RWPE2 (cell line): ENCODE data around the gene MTG2.

Experiments used
- ATAC-seq: fragments of 200-7000 bp; cut with Tn5 transposase; 3 replicates; pipeline ENCODE4 v1.9.1; 2021; ENCODE audit warnings: low read depth
- DNase-seq: peaks from one replicate; pipeline ENCODE4 v3.0.0-alpha.2; 2020; ENCODE audit warnings: low spot score
- H3K27ac ChIP-seq: fragments of 450-650 bp; 2 replicates; pipeline ENCODE4 v1.5.1; 2017; ENCODE audit warnings: mild to moderate bottlenecking; ENCODE audit not compliant: poor library complexity, severe bottlenecking
- H3K27me3 ChIP-seq: fragments of 250-450 bp; sonication (Bioruptor Pico); 2 replicates; pipeline ENCODE4 v1.5.1; 2021; ENCODE audit warnings: mild to moderate bottlenecking, moderate library complexity; ENCODE audit not compliant: insufficient read depth, poor library complexity, severe bottlenecking
- H3K36me3 ChIP-seq: fragments of 250-450 bp; sonication (Bioruptor Pico); 2 replicates; pipeline ENCODE4 v1.5.1; 2020; ENCODE audit warnings: low read depth, mild to moderate bottlenecking, moderate library complexity
- H3K4me1 ChIP-seq: fragments of 250-450 bp; sonication (Bioruptor Pico); 2 replicates; pipeline ENCODE4 v1.5.1; 2021; ENCODE audit warnings: mild to moderate bottlenecking, moderate library complexity; ENCODE audit not compliant: insufficient read depth, poor library complexity, severe bottlenecking
- H3K4me3 ChIP-seq: fragments of 250-450 bp; sonication (Bioruptor Pico); 2 replicates; pipeline ENCODE4 v1.5.1; 2021; ENCODE audit warnings: mild to moderate bottlenecking, moderate library complexity; ENCODE audit not compliant: severe bottlenecking
- H3K9me3 ChIP-seq: fragments of 250-450 bp; sonication (Bioruptor Pico); 2 replicates; pipeline ENCODE4 v1.5.1; 2021; ENCODE audit warnings: mild to moderate bottlenecking, moderate library complexity; ENCODE audit not compliant: severe bottlenecking
- TF ChIP-seq, protein P1 (sequence below): fragments of 450-650 bp; IDR thresholded peaks from one replicate; pipeline ENCODE4 v1.5.1; 2017; ENCODE audit warnings: mild to moderate bottlenecking, moderate library complexity; ENCODE audit not compliant: poor library complexity, severe bottlenecking

The MTG2 gene

GRCh38 chr20:62203378-62204030 is 20.7 kb downstream of the MTG2 start:
- TF ChIP-seq, protein P1, sequence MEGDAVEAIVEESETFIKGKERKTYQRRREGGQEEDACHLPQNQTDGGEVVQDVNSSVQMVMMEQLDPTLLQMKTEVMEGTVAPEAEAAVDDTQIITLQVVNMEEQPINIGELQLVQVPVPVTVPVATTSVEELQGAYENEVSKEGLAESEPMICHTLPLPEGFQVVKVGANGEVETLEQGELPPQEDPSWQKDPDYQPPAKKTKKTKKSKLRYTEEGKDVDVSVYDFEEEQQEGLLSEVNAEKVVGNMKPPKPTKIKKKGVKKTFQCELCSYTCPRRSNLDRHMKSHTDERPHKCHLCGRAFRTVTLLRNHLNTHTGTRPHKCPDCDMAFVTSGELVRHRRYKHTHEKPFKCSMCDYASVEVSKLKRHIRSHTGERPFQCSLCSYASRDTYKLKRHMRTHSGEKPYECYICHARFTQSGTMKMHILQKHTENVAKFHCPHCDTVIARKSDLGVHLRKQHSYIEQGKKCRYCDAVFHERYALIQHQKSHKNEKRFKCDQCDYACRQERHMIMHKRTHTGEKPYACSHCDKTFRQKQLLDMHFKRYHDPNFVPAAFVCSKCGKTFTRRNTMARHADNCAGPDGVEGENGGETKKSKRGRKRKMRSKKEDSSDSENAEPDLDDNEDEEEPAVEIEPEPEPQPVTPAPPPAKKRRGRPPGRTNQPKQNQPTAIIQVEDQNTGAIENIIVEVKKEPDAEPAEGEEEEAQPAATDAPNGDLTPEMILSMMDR, result no peak
- DNase-seq (peak; percentile 83), ATAC-seq (peak; percentile 64)
- peaks cover 18% of the 10 kb centered on the region for H3K4me1 ChIP-seq
- no peaks in the 10 kb centered on the region for H3K9me3 ChIP-seq
- H3K36me3 ChIP-seq, result peaks cover 44% of the 10 kb centered on the region
- H3K27me3 ChIP-seq, result no peaks in the 10 kb centered on the region
- no peak overlapping the region for H3K4me3 ChIP-seq
- H3K27ac ChIP-seq, result peak overlapping the region; percentile 75

GRCh38 chr20:62205618-62206387 is 23.0 kb downstream of the MTG2 start:
- H3K9me3 ChIP-seq, result no peaks in the 10 kb centered on the region
- peaks cover 23% of the 10 kb centered on the region for H3K36me3 ChIP-seq
- H3K4me3 ChIP-seq, result no peak overlapping the region
- no peak for ATAC-seq
- TF ChIP-seq, protein P1, result no peak
- peak; percentile 90 for DNase-seq
- no peak overlapping the region for H3K27ac ChIP-seq
- H3K4me1 ChIP-seq, result peaks cover 18% of the 10 kb centered on the region
- peaks cover 10% of the 10 kb centered on the region for H3K27me3 ChIP-seq

DNA sequence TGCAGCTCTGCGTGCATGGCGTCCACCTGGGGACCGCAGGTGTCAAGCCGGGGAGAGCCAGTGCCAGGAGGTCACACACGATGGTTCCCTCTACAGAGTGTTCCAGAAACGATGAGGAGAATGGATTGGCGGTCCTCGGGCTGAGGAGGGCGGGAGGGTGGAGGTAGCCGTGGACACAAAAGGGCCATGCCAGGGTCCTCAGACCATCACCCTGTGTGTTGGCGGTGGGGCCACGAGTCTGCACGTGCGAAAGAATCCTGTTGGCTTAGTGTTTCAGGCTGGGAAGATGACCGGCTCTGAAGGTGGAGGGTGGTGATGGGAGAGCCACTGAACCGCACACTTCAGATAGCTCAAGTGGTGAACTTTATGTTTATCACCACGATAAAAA is 23.6 kb downstream of the MTG2 start:
- peaks cover 17% of the 10 kb centered on the region for H3K36me3 ChIP-seq
- DNase-seq (no peak), ATAC-seq (no peak)
- no peak overlapping the region for H3K27ac ChIP-seq
- H3K4me1 ChIP-seq, result peaks cover 18% of the 10 kb centered on the region
- TF ChIP-seq, protein P1, result no peak
- H3K9me3 ChIP-seq, result no peaks in the 10 kb centered on the region
- no peak overlapping the region for H3K4me3 ChIP-seq
- H3K27me3 ChIP-seq, result peaks cover 15% of the 10 kb centered on the region

DNA sequence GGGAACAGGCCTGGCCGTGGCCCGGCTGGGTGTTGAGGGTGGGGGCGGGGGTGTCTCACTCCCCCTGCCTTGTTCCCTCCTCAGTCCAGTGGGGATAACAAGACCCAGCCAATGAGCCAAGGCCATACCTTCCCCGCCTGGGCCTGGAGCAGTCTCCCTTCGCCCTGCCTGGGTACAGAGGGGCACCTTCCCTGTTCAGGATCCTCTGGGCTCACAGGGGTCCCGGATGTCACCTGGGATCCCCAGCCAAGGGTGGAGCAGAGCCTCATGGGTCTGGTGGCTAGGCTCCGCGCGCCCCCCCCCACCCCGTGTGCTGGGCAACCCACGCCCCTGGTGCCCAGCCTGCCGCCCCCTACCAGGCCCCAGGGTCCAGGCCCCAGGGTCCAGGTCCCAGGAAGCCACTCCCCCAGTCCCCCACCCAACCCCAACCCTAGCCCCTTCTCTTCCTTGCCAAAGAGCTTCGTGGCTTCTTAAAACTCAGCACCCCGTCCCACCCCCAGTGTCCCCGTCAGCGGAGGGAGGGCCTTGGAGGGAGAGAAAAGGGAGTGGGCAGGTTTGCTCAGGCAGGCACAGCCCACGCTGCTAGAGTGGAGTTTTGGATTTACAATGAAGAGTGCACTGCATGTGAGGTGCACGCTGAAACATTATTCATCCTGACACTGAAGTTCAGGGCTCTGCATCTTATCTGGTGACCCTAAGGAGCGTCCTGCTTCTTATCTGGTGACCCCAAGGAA is 25.4 kb downstream of the MTG2 start:
- TF ChIP-seq, protein P1, result no peak
- no peak for ATAC-seq
- peaks cover under 1% of the 10 kb centered on the region; the same call in 1 of the 2 replicates for H3K36me3 ChIP-seq
- no peak overlapping the region for H3K27ac ChIP-seq
- no peak for DNase-seq
- peaks cover 16% of the 10 kb centered on the region for H3K27me3 ChIP-seq
- H3K4me3 ChIP-seq, result no peak overlapping the region
- no peaks in the 10 kb centered on the region for H3K9me3 ChIP-seq
- H3K4me1 ChIP-seq, result peaks cover 5% of the 10 kb centered on the region
